IPS-15b (cell line): ENCODE data around the gene SLC35D3.
"Not testable (repeated sequence)": the region's sequence is repeated elsewhere in the genome, so short reads cannot be mapped to it uniquely, and the experiment has no call there.

ENCODE experiments used
- H3K27me3 ChIP-seq: one replicate; pipeline ENCODE4 v1.6.1; 2013; ENCODE audit warnings: low read length; ENCODE audit not compliant: control insufficient read depth, insufficient read depth
- H3K36me3 ChIP-seq: one replicate; pipeline ENCODE4 v1.6.1; 2013; ENCODE audit warnings: low read length; ENCODE audit not compliant: control insufficient read depth, insufficient read depth
- H3K4me1 ChIP-seq: one replicate; pipeline ENCODE4 v1.6.1; 2013; ENCODE audit warnings: mild to moderate bottlenecking, low read length; ENCODE audit not compliant: control insufficient read depth, insufficient read depth
- H3K4me3 ChIP-seq: one replicate; pipeline ENCODE4 v1.5.1; 2013; ENCODE audit warnings: low read depth, low read length
- H3K9ac ChIP-seq: one replicate; pipeline ENCODE4 v1.6.1; 2013; ENCODE audit warnings: low read depth, mild to moderate bottlenecking, low read length
- H3K9me3 ChIP-seq: one replicate; pipeline ENCODE4 v1.6.1; 2013; ENCODE audit warnings: mild to moderate bottlenecking, low read length; ENCODE audit not compliant: control insufficient read depth, insufficient read depth

SLC35D3 gene

DNA sequence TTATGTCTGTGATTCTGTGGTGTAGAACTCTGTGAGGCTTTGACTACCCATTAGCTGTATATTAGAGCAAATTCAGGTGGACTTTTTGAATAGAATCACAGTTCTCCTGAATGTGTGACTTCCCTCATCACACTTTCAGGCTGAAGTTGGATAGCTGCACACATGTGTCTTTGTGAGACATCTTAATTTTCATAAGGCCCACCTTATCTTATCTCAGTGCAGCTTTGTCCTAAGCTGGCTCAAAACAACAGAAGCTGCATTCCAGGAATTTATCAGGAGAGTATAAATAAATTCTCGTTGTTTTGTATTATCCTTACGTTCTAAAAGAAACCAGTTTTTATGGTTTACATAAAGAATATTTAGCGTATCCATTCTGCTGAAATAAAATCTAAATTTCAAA lies 26.2 kb upstream of the SLC35D3 start:
- no peak overlapping the region for H3K9ac ChIP-seq
- no peaks in the 10 kb centered on the region for H3K27me3 ChIP-seq
- no peaks in the 10 kb centered on the region for H3K36me3 ChIP-seq
- H3K4me1 ChIP-seq = no peaks in the 10 kb centered on the region
- H3K9me3 ChIP-seq = no peaks in the 10 kb centered on the region
- no peak overlapping the region for H3K4me3 ChIP-seq

DNA sequence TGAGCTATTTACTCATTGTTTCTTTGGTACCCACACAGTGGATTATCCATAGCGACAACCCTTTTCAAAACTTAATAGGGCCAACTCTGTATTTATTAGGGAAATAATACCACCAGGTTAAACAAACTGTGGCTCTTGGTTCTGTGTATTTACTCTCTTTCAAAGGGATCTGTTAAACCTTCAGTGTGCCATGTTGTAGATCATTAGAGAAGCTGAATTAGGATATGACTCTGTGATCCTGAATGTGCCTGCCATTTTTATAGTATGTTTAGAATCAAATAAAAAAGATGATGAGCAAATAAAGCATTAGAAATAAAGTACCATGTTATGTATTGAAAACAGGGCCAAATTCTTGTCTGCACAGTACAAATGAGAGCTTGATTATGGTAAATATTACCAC lies 25.0 kb upstream of the SLC35D3 start:
- H3K9ac ChIP-seq = no peak overlapping the region
- H3K9me3 ChIP-seq = no peaks in the 10 kb centered on the region
- no peaks in the 10 kb centered on the region for H3K27me3 ChIP-seq
- H3K4me3 ChIP-seq = no peak overlapping the region
- no peaks in the 10 kb centered on the region for H3K36me3 ChIP-seq
- no peaks in the 10 kb centered on the region for H3K4me1 ChIP-seq

DNA sequence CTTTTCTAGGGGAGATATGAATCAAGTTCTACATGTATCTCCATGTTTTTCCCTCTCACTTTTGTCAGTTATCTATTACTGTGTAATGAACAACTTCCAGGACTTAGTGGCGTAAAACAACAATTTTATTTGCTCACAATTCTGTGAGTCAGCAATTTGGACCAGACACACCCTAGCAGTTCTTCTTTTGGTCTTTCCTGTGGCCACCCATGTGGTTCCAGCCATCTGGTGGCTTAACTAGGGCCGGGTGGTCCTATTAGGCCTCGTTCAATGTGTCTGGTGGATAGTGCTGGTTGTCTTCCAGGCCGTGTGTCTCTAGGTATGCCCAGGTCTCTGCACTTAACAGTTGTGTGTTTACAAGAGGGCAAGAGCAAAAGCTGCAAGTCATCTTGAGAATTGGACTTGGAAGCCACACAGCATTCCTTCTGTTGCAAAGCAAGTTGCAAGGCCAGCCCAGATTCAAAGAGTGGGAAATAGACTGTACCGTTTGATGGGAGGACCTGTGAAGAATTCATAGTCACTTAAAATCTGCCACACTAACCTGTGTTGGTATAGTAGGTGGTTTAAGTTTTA lies 20.8 kb upstream of the SLC35D3 start:
- Histone ChIP-seq H3K4me1 (no peaks in the 10 kb centered on the region), H3K4me3 (no peak overlapping the region), H3K9me3 (no peaks in the 10 kb centered on the region), H3K36me3 (no peaks in the 10 kb centered on the region), H3K27me3 (no peaks in the 10 kb centered on the region), H3K9ac (no peak overlapping the region)

DNA sequence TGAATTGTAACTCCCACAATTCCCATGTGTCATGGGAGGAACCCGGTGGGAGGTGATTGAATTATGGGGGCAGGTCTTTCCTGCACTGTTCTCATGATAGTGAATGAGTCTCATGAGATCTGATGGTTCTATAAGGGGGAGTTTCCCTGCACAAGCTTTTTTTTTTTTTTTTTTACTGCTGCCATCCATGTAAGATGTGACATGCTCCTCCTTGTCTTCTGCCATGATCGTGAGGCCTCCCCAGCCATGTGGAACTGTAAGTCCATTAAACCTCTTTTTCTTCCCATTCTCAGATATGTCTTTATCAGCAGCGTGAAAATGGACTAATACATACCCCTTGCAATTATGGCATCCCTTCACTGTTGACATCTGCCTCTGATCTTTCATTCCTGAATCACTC lies 17.6 kb upstream of the SLC35D3 start:
- not testable (repeated sequence) for H3K4me3 ChIP-seq, H3K36me3 ChIP-seq, H3K9me3 ChIP-seq, H3K4me1 ChIP-seq, H3K27me3 ChIP-seq, H3K9ac ChIP-seq

DNA sequence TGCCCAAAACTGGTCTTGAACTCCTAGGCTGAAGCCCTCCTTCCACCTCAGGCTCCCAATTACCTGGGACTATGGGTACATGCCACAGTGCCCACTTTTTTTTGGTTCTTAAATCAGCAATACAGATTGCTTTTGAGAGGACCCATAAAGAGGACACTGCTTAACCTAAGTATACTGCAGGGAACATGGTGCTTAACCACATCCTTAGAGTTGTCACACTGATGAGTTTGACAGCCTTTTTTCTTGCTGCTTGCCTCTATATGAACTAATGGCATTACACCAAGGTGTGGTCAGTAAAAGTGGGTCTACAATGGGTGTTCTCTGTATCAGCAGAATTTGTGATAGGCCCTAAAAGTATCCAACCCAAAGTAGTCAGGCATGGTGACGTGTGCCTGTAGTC lies 7.2 kb upstream of the SLC35D3 start:
- no peak overlapping the region for H3K4me3 ChIP-seq
- no peak overlapping the region for H3K9ac ChIP-seq
- peaks cover 14% of the 10 kb centered on the region for H3K27me3 ChIP-seq
- H3K36me3 ChIP-seq = no peaks in the 10 kb centered on the region
- H3K9me3 ChIP-seq = no peaks in the 10 kb centered on the region
- H3K4me1 ChIP-seq = no peaks in the 10 kb centered on the region

DNA sequence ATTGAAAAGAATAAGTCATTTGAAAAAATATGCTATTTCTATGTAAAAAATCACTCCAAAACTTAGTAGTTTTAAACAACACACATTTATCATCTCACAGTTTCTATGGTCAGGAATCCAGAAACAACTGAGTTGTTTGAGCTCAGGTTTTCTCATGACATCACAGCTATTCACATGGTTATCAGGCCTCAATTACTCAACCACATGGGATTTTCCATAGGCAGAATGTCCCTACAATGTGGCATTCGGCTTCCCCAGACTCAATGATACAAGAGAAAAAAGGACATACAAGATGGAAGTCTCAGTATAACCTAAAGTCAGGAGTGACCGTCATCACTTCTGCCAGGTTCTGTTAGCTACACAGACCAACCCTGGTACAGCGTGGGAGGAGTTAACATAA lies 3.4 kb upstream of the SLC35D3 start:
- H3K36me3 ChIP-seq = no peaks in the 10 kb centered on the region
- H3K4me3 ChIP-seq = no peak overlapping the region
- H3K4me1 ChIP-seq = peaks cover 5% of the 10 kb centered on the region
- H3K27me3 ChIP-seq = peaks cover 47% of the 10 kb centered on the region
- no peaks in the 10 kb centered on the region for H3K9me3 ChIP-seq
- H3K9ac ChIP-seq = no peak overlapping the region

DNA sequence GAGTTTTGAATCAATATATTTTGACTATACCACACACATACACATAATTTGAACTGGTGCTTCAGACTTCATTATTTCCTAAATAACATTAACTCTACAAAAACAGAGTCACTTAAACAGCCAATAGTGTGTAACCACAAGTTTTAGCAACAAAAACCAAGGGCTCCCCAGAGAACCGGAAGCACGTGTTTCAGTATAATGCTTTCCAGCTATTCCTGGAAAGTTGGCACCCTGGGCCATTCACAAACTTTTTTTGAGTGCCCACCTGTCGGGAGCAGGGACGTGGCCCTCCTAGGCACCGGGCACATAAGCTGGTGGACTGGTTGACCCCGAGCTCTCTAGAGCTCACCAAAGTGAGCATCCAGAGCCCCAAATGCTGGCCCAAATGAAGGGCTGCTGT lies 1.9 kb upstream of the SLC35D3 start:
- H3K9me3 ChIP-seq = no peaks in the 10 kb centered on the region
- H3K4me3 ChIP-seq = peak overlapping the region; percentile 76
- H3K36me3 ChIP-seq = no peaks in the 10 kb centered on the region
- H3K4me1 ChIP-seq = peaks cover 5% of the 10 kb centered on the region
- no peak overlapping the region for H3K9ac ChIP-seq
- peaks cover 60% of the 10 kb centered on the region for H3K27me3 ChIP-seq

DNA sequence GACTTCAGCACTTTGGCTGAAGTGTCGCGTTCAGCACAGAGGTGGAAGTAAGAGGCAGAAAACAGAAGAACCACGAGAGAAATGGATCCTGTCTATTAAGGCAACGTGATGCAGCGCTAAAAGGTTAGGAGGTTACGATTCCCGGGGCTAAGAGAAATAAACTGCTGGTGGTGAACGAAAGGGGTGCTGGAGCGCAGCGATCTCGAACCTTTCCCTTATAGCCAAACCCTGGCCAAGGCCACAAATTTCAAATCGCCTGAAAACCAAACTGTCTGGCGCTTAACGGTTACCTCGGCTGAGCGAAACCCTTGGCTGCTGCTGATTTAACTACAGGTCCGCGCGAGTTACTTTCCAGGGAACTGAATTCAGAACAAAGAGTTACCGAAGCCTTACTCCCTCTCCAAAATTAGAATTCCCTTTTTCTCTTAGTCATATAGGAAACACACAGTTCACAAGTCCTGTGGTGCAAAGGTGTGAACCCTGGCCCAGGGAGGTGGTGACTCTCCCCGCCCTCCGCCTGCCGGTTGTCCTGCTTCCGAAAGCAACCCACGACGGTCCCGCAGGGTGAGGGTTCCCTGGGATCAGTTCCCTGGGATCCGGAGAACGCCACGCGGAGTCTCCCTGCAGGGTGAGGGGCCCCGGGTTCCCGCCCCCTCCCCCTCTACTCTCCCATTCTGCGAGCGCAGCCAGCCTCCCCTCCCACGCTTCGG lies 1.3 kb upstream of the SLC35D3 start:
- Histone ChIP-seq H3K4me3 (peak overlapping the region; percentile 76), H3K36me3 (no peaks in the 10 kb centered on the region), H3K9ac (peak overlapping the region; percentile 54), H3K9me3 (no peaks in the 10 kb centered on the region), H3K27me3 (peaks cover 62% of the 10 kb centered on the region), H3K4me1 (peaks cover 5% of the 10 kb centered on the region)

DNA sequence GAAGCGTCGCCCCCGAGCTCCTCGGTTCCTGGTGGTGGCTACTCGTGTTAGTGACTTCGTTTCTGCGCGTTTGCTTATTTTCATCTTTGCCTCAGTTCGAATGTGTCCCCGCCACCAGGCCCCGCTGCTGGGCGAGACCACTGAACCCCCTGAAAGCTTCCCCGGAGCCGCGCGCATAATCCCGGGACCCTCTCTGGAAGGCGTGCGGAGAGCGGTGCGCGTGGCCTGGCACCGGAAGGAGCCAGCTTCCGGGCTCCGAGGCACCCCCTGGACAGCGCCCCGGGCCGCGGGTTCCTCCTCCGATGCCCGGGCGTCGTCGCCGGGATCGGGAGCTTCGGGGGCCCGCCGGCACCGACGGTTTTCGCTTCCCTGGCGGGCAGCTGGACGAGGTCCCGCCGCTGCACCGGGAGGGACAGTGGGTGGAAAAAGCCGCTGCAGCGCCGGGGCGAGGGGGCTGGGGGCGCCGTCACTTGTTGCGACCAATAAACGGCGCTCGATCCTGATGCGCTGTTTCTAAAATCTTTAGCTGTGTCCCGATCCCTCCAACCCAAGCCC lies 643 bp upstream of the SLC35D3 start:
- H3K4me3 ChIP-seq = peak overlapping the region; percentile 76
- H3K9me3 ChIP-seq = no peaks in the 10 kb centered on the region
- peaks cover 62% of the 10 kb centered on the region for H3K27me3 ChIP-seq
- no peaks in the 10 kb centered on the region for H3K36me3 ChIP-seq
- H3K4me1 ChIP-seq = peaks cover 5% of the 10 kb centered on the region
- peak overlapping the region; percentile 54 for H3K9ac ChIP-seq

DNA sequence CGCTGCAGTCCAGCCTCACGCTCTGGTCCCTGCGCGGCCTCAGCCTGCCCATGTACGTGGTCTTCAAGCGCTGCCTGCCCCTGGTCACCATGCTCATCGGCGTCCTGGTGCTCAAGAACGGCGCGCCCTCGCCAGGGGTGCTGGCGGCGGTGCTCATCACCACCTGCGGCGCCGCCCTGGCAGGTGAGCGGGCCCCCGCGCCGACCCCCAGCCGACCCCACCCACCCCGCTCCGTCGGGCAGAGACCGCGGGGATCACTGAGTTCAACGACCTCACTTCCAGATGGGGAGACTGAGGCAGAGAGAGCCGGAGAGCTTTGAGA lies 545 bp downstream of the SLC35D3 start:
- Histone ChIP-seq H3K36me3 (no peaks in the 10 kb centered on the region), H3K9ac (no peak overlapping the region), H3K27me3 (peaks cover 62% of the 10 kb centered on the region), H3K4me1 (peaks cover 8% of the 10 kb centered on the region), H3K4me3 (peak overlapping the region; percentile 76), H3K9me3 (no peaks in the 10 kb centered on the region)

DNA sequence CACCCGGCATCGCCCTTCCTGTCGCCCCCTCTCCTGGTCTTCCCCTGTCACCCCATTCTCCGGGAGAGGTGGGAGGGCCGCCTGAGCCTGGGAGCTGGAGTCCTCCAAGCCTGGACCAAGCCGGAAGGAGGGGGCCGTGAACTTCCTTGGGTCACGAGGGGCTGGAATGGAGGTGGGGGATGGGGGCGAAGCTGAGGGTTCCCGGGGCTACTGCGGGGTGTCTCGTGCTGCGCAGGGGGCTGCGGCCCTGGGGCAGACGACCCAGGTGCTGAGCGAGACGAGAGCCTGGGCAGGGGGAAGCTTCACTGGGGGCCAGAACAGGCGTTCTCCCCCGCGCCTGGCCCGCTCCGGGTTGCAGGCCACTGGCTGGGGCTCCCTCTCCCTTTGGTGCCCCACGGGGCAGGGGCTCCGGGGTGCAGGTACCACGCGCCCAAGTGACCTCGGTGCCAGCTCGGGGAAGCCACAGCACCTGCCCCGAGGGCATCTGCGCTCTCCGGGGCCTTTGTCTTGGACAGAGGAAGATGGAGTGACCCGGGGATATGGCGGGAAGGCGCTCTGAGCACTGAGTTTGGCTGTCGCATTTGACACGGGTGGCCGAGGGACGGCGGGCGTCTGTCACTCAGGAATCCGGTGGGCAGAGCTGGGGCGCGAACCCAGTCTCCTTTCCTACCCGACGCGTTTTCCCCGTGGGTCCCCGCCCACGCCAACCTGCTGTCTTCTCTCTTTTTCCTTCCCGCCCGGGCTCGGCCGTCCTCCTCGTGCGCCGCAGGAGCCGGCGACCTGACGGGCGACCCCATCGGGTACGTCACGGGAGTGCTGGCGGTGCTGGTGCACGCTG lies 1.2 kb downstream of the SLC35D3 start:
- H3K4me1 ChIP-seq = peaks cover 8% of the 10 kb centered on the region
- peak overlapping the region; percentile 76 for H3K4me3 ChIP-seq
- no peak overlapping the region for H3K9ac ChIP-seq
- H3K27me3 ChIP-seq = peaks cover 62% of the 10 kb centered on the region
- no peaks in the 10 kb centered on the region for H3K9me3 ChIP-seq
- no peaks in the 10 kb centered on the region for H3K36me3 ChIP-seq
